ENCODE measurements around the gene ALDH1A2.
A peak's percentile ranks its signal among the peaks of the same experiment; 100 is the strongest.
"Not testable (repeated sequence)": the region's sequence is repeated elsewhere in the genome, so short reads cannot be mapped to it uniquely, and the experiment has no call there.

ALDH1A2 gene

DNA sequence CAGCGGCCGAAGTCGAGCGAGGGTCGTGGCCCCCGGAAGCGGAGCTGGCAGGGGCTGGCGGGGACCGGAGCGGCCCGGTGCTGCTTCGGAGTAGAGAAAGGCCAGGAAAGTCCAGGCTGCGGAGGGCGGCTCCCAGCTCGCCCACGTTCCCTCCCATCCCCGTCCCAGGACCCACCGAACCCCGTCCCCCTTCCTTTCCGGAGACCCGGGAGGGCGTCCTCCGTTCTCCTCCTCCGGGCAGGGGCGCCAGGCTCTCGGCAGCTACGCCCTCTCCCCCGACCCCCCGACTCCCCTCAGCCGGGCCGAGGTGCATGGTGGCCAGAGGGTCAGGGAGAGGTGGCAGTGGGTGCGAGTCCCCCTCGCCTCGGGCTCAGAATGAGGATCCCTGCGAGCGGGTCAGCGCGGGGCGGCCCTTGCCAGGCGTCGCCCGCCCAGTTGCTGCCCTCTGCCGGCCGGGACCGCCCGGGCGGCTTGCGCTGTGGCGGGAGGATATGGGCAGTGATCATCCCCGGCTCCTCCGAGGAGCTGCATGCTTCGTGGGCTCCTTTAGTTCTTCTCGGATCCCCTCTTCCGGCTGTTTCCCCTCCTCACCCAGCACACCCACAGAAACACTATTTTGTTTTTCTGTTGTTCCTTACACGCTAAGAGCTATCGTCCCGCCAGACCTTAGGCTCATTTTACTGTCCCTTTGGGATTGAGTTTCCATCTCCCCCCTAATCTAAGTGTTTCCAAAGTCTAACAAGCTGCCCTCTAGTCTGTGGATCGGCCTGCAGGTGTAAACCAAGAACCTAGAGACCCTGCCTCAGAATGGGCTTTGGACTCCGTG, 744 bp upstream of the ALDH1A2 start:
- DNase-seq (ENCODE audit: low spot score): peak; percentile 84

DNA sequence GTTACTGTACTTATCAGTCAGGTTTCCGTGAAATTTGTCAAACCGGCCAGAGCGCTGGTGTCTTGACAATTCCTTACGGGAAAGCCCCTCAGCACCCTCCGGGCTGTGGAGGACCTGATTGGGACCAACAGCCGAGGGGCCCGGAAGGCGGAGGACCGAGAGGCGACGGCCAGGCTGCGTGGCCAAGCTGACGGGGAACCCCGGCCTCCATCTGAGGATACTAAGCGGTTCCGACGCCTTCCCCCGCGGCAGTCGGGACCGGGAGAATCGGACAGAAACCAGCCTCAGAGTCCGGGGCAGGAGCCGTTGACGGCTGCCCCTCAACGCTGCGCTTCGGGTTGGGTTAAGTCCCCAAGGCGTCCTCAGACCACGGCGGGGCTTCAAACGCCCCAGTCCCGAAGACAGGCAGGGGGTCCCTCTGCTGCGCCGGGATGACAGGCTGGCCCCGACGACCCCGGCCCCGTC, 499 bp downstream of the ALDH1A2 start:
- peak; percentile 61 for DNase-seq (ENCODE audit: low spot score)

DNA sequence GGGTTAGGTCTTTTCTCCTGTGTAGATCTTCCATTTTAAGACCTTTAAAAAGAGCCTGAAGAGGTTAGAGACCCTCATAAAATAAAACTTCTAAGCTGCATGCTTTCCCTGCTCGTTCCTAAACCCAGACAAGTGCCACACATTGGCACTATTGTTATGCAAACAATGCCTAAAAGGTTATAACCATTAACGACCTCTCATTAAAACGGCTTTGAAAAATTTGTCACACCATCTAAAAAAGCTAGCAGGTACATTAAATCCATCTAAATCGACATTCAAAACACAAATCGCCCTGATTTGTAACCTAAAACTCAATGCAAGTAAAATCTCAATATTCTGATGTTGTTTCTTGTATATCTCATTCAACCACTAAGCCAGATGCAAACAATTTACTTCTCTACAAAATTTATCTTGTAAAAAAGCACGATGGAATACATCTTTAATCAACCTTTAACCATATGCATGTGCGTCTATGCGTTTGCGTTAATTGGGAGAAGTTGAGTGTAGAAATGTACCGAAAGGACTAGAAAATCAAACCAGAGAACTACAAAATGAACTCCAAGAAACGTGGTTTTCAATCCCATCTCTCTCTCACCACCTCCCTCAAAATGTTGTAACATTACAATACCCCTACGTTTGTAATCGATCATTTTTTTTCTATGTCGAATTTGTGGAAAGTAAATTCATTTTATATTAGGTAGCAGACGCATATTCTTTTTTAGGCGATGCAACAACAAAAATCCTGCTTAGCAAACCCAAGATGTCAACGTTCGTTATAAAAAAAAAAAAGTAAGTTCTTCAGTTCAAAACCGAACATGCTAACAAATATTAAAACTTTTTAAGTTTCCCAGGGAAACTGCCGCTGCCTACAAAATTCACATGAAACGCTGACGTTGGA, 1.2 kb downstream of the ALDH1A2 start:
- DNase-seq (ENCODE audit: low spot score): no peak

DNA sequence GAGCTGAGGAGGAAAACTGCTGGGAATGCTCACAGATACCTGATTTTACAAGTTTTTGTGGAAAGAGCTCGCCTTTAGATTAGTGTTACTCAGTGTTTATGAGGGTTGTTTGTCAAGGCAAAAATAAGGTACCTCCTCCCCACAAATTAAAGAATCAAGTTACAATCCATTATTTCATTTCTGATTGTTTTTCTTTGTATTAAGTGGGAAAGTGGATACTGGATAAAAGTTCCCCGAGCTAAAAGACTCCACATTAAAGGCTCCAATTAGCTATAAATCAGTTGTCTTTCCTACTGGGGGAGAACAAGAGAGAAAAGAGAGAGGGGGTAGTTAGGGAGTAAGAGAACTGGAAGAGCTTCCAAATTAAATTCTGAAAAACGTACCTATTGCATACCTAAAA, 1.9 kb downstream of the ALDH1A2 start:
- no peak for DNase-seq (ENCODE audit: low spot score)

DNA sequence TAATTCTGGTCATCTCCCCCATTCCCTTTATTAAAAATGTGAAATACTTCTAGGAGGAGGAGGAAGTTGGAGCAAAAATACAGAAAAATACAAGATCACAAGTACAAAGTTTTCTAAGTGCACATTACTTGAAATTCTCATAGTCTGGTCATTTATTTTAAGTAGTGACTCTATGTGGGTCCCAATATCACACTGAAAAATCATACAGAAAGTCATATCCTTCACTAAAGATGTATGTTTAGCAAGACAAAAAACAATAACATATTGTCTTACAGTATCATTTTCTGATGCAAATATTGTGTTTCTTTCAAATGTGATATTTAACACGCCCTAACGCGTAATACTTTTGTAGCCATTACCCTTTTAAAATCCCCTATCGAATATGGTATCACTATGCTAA, 2.5 kb downstream of the ALDH1A2 start:
- DNase-seq (ENCODE audit: low spot score): no peak

DNA sequence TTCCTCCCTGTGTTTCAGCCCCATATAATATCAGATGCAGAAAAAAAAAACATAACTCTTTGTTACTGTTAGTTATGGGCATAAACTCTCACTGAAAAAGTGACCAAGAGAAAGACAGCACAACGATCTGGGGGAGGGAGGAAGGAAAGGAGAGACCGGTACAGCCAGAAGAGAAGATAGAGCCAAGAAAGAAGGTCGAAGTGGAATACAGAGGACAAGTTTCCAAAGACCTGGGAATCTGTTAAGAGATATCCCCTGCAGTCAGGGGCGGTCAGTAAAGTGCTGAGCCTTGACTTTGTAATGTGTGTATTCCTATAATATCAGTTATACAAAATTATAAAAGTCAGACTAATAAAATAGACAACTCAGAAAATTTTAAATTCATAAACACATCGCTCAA, 3.3 kb downstream of the ALDH1A2 start:
- no peak for DNase-seq (ENCODE audit: low spot score)

DNA sequence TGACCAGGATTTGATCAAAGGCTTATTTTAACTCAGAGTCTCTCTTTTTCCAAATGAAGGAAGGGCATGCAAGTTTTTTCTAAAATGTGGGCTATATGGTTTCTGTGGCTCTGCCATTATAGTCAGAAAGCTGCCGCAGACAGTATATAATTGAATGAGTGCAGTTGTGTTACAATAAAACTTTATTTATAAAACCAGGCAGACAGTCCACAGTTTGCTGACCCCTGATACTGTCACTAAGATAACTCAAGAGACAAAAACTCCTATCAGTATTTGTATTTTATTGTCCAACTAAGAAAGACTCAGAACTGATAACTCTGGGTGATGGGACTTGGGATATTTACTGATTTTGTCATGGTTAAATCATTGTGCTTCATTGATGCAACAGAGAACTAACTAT, 4.9 kb downstream of the ALDH1A2 start:
- no peak for DNase-seq (ENCODE audit: low spot score)

DNA sequence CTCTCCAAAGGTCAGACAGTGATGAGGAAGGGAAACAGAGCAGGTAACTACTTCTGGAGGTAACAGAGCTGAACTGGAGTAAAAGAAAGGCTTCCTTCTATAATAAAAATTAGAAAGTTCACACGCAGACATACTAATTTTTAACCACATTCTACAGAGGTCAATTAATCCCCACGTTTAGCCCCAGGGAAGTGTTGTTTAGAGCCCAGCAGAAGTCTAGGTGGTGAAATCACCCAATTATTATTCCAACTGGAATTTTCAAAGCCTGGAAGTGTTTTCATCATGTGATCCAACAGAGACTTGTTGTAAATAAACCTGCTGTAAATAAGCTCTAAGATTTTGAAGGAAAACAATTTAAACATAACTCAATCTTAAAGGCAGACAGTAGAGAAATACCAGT, 6.8 kb downstream of the ALDH1A2 start:
- no peak for DNase-seq (ENCODE audit: low spot score)

DNA sequence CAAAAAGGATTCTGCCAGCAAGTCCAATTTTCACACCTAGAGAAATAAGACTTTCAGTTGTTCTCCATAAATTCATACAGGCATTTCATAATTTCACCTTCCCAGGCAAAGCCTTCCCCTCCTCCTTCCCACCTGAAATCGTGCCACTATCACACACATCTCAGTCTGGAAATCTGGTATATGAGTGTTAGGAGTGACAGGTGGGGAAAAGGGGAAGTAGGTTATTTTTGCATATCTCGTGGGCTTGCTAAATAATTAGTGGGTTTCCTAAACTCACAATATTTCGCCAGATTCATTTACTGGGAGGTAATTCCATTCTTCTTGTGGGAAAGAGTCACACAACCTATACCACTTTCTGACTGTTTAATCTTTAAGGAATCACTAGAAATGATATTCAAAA, 7.4 kb downstream of the ALDH1A2 start:
- no peak for DNase-seq (ENCODE audit: low spot score)

DNA sequence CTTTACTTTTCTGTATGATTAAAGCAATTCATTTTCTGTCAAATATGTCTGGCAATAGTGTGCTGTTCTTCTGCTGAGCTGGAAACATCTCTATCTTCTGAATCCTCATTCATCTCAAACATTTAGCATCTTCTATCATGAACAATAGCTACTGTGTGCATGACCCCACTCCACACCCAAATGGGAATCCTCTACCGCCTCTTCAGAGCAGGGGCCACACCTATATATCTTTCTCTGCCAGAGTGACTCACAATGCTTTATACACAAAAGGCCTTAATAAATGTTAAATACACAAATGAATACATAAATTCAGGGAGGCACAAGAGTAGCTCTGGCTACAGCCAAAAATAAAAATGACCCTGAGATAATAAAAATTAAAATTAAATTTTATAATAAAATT, 8.0 kb downstream of the ALDH1A2 start:
- no peak for DNase-seq (ENCODE audit: low spot score)

DNA sequence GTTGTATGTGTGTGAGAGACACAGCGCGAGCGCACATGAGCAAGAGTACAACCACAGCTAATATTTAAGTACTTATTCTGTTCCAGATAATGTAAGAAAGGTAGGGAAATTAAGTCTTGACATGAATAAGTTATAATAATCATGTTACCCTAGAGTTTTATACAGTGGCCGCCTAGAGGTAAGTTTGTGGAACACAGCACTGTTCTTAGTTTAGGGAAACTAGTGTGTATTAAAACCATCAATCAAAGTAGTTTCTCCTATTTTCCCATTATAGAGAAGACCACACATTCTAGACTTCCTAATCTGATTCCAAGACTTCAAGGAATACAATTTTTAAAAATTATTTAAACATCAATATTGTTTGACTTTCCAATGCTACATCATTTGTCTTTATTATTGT, 9.5 kb downstream of the ALDH1A2 start:
- DNase-seq (ENCODE audit: low spot score): no peak

DNA sequence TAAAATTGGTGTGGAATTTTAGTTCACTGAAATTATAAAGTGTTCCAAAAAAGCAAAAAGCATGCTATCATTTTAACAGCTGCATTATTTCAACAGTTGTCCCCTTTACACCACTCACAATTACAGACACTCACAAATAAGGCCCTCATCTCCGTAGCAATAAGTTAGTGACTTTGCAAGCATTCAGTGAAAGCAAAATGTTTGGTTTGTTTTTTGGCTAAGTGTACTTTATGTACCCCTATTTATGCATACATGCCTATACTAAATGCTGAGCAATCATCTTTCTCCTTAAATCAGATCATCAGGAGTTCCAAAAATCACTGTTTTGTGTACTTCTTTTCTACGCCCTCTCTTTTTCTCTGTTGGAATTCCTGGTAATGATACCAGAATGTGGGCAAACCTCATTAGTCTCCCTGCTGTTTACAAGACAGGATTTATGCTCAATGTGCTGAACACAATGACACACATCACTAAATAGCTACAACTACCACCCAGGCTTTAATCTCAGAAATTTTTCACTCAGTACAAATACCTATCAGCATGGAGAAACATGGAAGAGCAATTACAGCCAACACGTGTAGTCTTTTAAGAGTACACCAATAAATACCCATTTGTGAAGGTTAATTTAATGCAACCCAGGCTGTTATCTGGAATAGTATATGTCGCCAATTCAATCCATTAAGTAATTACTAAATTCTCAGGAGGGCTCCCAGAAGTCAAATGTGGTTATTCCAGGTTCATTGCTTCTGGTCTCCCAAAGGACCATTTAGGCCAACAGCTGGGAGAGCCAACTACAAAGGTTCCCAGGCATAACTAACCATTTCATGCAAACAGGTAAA, 12.0 kb downstream of the ALDH1A2 start:
- DNase-seq (ENCODE audit: low spot score): no peak

DNA sequence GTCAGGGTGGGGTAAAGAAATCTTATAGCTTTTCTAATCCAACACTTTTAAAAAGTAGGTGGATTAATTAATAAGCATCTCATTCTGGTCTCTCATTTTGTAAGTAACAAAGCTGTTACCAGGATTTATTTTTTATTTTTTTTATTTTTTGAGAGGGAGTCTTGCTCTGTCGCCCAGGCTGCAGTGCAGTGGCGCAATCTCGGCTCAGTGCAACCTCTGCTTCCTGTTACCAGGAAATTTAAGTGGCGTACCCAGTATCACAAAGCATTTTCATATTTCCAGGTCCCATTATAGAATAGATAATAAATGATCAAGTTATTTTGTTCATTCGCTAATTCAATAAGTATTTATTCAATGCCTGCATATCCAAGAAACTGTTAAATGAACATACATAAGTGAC, 13.2 kb downstream of the ALDH1A2 start:
- DNase-seq (ENCODE audit: low spot score): no peak

DNA sequence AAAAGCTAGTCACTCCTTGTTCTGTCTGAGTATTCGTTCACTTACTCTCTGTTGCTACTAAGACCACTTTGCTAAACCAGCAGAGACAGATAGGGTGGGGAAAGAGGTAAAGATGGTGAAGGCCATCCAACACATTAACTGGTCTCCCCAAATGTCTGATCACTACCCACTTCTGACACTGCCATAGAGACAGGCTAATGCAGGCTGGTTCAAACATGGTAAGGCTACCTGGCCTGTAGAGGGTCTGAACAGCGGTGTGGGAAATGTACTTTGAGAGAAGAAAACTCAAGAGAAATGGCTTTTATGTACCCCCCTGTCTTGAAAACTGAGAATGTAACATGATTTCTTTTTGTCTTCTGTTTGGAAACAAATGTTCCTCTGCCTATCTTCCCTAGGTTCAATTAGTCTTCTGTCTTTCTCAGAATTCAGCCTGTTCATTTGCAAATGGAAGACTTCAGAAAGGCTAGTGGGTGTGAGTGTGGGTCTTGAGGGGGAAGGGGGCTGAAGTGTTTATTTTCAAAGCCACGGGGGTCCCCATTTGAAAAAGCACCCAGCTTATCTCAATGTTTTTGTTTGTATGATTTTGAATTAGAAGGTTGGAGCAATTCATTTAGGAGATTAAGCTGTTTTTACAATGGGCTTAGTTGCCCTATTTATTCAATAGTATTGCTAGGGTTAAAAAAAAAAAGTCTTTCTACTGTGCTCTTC, 15.8 kb downstream of the ALDH1A2 start:
- DNase-seq (ENCODE audit: low spot score): no peak

DNA sequence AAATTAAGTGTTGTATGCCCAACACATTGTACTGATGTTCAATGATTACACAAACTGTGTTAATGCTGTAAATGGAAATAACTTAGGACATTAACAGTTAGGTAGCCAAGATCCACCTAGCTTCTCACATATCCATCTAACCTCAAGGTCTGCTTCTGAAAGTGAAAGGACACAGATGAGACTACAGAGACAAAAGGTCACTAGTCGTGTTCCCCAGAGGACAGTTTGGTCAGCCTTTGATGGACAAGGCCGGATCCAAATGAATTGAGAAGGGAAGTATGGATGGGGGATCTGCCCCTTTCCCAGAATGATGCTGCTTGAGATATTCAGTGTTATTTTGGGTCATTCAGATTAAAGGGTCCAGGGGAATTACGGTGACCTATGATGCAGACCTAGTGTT, 17.2 kb downstream of the ALDH1A2 start:
- DNase-seq (ENCODE audit: low spot score): no peak

DNA sequence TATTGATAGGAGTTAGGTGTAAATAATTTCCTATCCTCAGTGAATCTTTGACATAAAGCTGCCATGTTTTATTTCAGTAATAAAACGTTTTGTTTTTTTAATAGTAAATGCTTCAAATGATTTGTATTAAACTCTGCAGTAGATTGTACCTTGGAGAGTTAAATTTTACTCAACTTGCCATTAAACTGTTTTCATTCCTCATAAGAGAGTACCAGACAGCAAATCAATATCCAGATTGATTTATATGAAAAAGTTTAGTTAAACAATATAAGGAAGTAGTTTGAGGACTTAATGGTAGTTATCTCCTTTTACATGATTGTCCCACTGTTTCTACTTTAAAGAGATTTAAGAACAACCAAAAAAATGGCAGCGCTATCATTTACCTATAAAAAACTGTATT, 18.4 kb downstream of the ALDH1A2 start:
- DNase-seq (ENCODE audit: low spot score): no peak

DNA sequence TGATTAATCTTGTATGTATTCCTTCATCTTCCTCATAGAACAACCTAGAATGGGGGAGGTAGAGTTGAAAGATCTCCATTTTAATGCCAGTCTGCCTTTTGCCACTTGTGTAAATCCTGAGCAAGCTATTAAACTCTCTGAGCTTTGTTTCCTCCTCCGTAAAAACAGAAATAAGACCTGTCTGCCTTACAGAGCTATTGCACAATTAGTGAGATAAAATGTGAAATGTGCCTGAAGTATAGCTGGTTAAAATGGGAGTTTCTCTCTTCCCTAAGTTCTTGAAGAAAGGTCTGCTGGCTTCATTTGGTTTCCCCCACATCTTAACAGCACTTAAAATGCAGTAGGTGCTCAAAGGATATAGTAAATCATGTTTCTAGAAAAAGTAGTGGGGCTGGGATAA, 19.0 kb downstream of the ALDH1A2 start:
- no peak for DNase-seq (ENCODE audit: low spot score)

DNA sequence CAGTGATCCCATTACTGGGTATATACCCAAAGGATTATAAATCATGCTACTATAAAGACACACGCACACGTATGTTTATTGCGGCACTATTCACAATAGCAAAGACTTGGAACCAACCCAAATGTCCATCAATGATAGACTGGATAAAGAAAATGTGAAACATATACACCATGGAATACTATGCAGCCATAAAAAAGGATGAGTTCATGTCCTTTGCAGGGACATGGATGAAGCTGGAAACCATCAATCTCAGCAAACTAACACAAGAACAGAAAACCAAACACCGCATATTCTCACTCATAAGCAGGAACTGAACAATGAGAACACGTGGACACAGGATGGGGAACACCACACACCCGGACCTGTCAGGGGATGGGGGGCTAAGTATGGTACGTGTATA, 20.1 kb downstream of the ALDH1A2 start:
- DNase-seq (ENCODE audit: low spot score): not testable (repeated sequence)

DNA sequence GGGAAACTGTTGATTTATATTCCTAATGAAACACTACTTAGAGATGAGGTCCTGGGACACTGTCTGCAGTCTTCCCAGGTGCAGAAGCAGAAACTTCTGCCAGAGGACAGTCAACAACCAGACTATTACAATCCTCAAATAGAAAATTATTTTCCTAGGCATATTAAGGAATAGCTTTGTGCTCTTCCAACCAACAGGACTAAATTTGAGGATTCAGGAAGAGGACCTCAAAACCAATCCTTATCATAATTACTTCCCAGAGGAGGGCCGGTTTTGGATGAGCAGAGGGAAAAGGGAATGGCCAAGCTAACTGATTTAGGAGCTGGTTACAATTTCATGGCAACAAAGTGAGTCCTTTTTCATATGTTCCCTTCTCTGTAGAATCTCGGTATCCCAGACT, 21.0 kb downstream of the ALDH1A2 start:
- DNase-seq (ENCODE audit: low spot score): no peak

DNA sequence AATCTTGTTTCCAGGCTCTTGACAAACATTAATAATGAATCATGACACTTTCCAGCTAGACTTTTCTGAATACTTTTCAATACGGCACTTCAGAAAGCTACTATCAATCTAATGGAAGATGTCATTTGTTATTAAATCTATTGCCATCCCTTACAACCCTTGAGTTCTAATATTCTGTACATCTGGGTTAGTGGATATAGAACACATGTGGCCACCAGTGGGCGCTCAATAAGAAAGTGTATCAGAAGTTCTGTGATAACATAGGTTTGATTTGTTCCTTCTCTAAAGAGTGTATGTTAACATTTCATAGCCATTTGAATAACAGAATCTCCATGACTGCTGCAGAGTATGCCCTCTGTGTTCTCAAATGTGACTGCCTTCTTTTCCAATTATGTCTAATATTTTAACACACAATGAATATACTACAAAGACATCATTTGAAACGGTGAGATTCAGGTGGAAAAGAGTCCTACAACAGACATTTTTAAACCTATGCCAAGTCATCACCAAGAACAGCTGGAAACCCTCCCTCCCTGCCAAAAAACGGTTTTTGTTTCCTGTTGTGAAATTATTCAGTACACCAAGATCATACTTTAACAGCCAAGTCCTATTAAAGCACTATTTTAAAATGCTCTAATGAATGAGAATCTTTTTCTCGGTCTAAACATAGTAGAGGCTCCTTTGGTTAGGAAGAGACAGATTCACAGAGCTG, 22.2 kb downstream of the ALDH1A2 start:
- DNase-seq (ENCODE audit: low spot score): no peak

DNA sequence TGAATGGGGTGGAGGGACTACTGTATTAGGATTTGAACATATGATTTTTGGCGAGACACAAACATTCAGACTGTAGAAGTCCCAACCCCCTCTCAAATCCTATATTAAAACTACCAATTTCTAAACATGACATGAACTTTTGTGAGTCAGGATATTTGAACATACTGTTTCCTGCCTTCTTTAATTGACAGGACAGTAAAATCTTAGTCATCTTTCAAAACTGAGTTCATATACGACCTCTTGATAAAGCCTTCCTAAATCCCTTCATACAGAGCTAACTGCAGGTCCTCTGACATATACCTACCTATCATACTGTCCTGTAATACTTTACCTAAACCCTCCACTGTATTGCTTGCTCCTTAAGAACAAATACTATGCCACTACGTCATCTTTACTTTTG, 23.5 kb downstream of the ALDH1A2 start:
- DNase-seq (ENCODE audit: low spot score): no peak
